K562 (cell line): ENCODE data around the gene DCTD. TPM values are rescaled to one million over a fixed set of nuclear protein-coding genes. Genes with fewer than 3 reads are reported as not detected.
A peak's percentile ranks its signal among the peaks of the same experiment; 100 is the strongest.

Experiments used
- ATAC-seq: fragments of 200-7000 bp; cut with Tn5 transposase; 3 replicates; pipeline ENCODE4 v1.9.1; 2020; ENCODE audit warnings: moderate library complexity
- BruUV-seq: library from RNA; stranded (reverse); fragments of 400-500 nt; replicated peaks from 2 replicates; lab custom pipeline; 2021; lab: Mats Ljungman, UMichigan
- CTCF ChIA-PET: fragments of 300-600 bp; formaldehyde crosslinking; extraction: SDS; loops from one replicate; lab custom pipeline; 2021; ENCODE audit warnings: low intra/inter-chr PET ratio; lab: Yijun Ruan, JAX
- POLR2A ChIA-PET: fragments of 300-600, 350-650 bp; sonication (Branson Sonifier 250); formaldehyde crosslinking; extraction: SDS; loops from one replicate; lab custom pipeline; 2021; ENCODE audit warnings: antibody characterized with exemption, inconsistent platforms; lab: Yijun Ruan, JAX
- DNase-seq, 4 experiments: peaks; one replicate each; pipeline versions ENCODE4 v3.0.0 to v3.0.0-alpha.2; 2011 to 2018; ENCODE audit warnings: low spot score in 3 of 4, mixed read lengths in 3 of 4; ENCODE audit errors: extremely low read depth in 1 of 4
- FAIRE-seq: peaks from 2 replicates; lab custom pipeline; 2011; peaks lifted over from hg19 to GRCh38; lab: Jason Lieb, UNC
- H2AFZ ChIP-seq: 2 replicates; pipeline ENCODE4 v1.6.0; 2011; ENCODE audit warnings: low read depth, low read length, control low read depth, inconsistent platforms
- H3K27ac ChIP-seq: fragments of 200-600 bp; 3 replicates; pipeline ENCODE4 v1.8.0; 2011; ENCODE audit warnings: low read depth, mild to moderate bottlenecking, control low read depth, inconsistent platforms, low read length, moderate library complexity, mixed read lengths; ENCODE audit errors: extremely low read depth
- H3K27me3 ChIP-seq, 2 experiments: fragments of 300-600 bp in 1 of 2; 2 replicates in 1 of 2; 3 replicates in 1 of 2; pipeline versions ENCODE4 v1.6.0 to v1.8.0; 2011; ENCODE audit warnings: inconsistent platforms in 2 of 2, low read length in 2 of 2, mild to moderate bottlenecking in 1 of 2, mixed read lengths in 1 of 2, moderate library complexity in 1 of 2; ENCODE audit not compliant: control insufficient read depth in 2 of 2, insufficient read depth in 2 of 2
- H3K36me3 ChIP-seq: fragments of 300-600 bp; 3 replicates; pipeline ENCODE4 v1.8.0; 2011; ENCODE audit warnings: mild to moderate bottlenecking, low read length, inconsistent platforms; ENCODE audit not compliant: control insufficient read depth, insufficient read depth
- H3K4me1 ChIP-seq, 2 experiments: fragments of 200-600 bp in 1 of 2; replicated peaks in 1 of 2; 2 replicates in 1 of 2; 3 replicates in 1 of 2; pipeline versions ENCODE4 v1.5.1 to v1.8.0; 2011; ENCODE audit warnings: inconsistent platforms in 2 of 2, low read length in 2 of 2, mild to moderate bottlenecking in 1 of 2, mixed read lengths in 1 of 2, moderate library complexity in 1 of 2; ENCODE audit not compliant: control insufficient read depth in 2 of 2, insufficient read depth in 2 of 2
- H3K4me2 ChIP-seq: 2 replicates; pipeline ENCODE4 v1.6.1; 2011; ENCODE audit warnings: low read length, control low read depth, inconsistent platforms, mixed read lengths; ENCODE audit not compliant: insufficient read depth
- H3K4me3 ChIP-seq: fragments of 200-600 bp; sonication (generic), shearing (Covaris generic); 2 replicates; pipeline ENCODE4 v1.5.1; 2016; ENCODE audit warnings: control low read depth, inconsistent platforms
- H3K79me2 ChIP-seq: fragments of 200-600 bp; 3 replicates; pipeline ENCODE4 v1.8.0; 2011; ENCODE audit warnings: low read length, inconsistent platforms; ENCODE audit not compliant: control insufficient read depth, insufficient read depth
- H3K9ac ChIP-seq, 2 experiments: 2 replicates each; pipeline versions ENCODE4 v1.6.0 to v1.6.1; 2011; ENCODE audit warnings: low read depth in 2 of 2, low read length in 2 of 2, control low read depth in 1 of 2, inconsistent platforms in 1 of 2, mild to moderate bottlenecking in 1 of 2, mixed read lengths in 1 of 2; ENCODE audit not compliant: insufficient read depth in 1 of 2
- H3K9me1 ChIP-seq: one replicate; pipeline ENCODE4 v1.6.0; 2011; ENCODE audit warnings: inconsistent platforms, mild to moderate bottlenecking, low read length, moderate library complexity; ENCODE audit not compliant: control insufficient read depth, insufficient read depth
- H3K9me3 ChIP-seq: replicated peaks from 2 replicates; pipeline ENCODE4 v1.5.1; 2011; ENCODE audit warnings: low read depth, low read length, inconsistent platforms; ENCODE audit not compliant: control insufficient read depth, insufficient read depth
- H4K20me1 ChIP-seq: replicated peaks from 2 replicates; pipeline ENCODE4 v1.6.1; 2011; ENCODE audit warnings: low read length, inconsistent platforms, mixed read lengths; ENCODE audit not compliant: control insufficient read depth, insufficient read depth
- BACH1 ChIP-seq: fragments of 200-800 bp; sonication (Bioruptor generic); IDR thresholded peaks from 2 replicates; pipeline ENCODE4 v1.6.1; 2016; ENCODE audit warnings: missing genetic modification characterization, missing compliant biosample characterization
- C11orf30 ChIP-seq: fragments of 450-650 bp; IDR thresholded peaks from 2 replicates; pipeline ENCODE4 v1.6.1; 2016; ENCODE audit warnings: low read depth, mild to moderate bottlenecking
- CBX3 ChIP-seq, 2 experiments: IDR thresholded peaks; 1 replicate in 1 of 2; 2 replicates in 1 of 2; pipeline ENCODE4 v1.6.1; 2012; ENCODE audit warnings: inconsistent platforms in 2 of 2, low read length in 2 of 2, borderline replicate concordance in 1 of 2, control low read depth in 1 of 2
- FOXA1 ChIP-seq: fragments of 450-650 bp; IDR thresholded peaks from 2 replicates; pipeline ENCODE4 v1.6.1; 2016; ENCODE audit warnings: mild to moderate bottlenecking, borderline replicate concordance
- MTF1 ChIP-seq: fragments of 250-450 bp; sonication (Bioruptor Pico); IDR thresholded peaks from 2 replicates; pipeline ENCODE4 v1.9.0; 2021; ENCODE audit warnings: moderate library complexity, mild to moderate bottlenecking, inconsistent platforms, borderline replicate concordance
- NFE2 ChIP-seq: IDR thresholded peaks from 2 replicates; pipeline ENCODE4 v1.6.1; 2014; ENCODE audit warnings: antibody characterized with exemption, low read depth
- RFX5 ChIP-seq: IDR thresholded peaks from 2 replicates; pipeline ENCODE4 v1.6.1; 2011; ENCODE audit warnings: low read depth, mild to moderate bottlenecking, improper control_type of control experiment, low read length
- SMAD1 ChIP-seq: fragments of 150-350 bp; IDR thresholded peaks from 2 replicates; pipeline ENCODE4 v1.6.1; 2014; ENCODE audit warnings: low read length, low read depth; ENCODE audit not compliant: partially characterized antibody
- SMAD2 ChIP-seq: fragments of 150-350 bp; IDR thresholded peaks from 2 replicates; pipeline ENCODE4 v1.6.1; 2014; ENCODE audit warnings: low read depth, mild to moderate bottlenecking, low read length
- SMAD3 ChIP-seq: fragments of 450-650 bp; formaldehyde crosslinking; conservative IDR thresholded peaks from 2 replicates; pipeline ENCODE4 v1.4.0; 2020; ENCODE audit warnings: mild to moderate bottlenecking
- SMARCC2 ChIP-seq: fragments of 450-650 bp; IDR thresholded peaks from 2 replicates; pipeline ENCODE4 v1.6.1; 2017; ENCODE audit warnings: antibody characterized with exemption, moderate library complexity, mild to moderate bottlenecking, low read depth
- ZBED1 ChIP-seq: IDR thresholded peaks from 2 replicates; pipeline ENCODE4 v1.6.1; 2014
- ZNF408 ChIP-seq: fragments of 250-450 bp; sonication (Bioruptor Pico); IDR thresholded peaks from 2 replicates; pipeline ENCODE4 v1.4.0; 2020; ENCODE audit warnings: low read depth, mild to moderate bottlenecking, moderate library complexity
- WGBS: fragments of 100-300 bp; shearing (Covaris generic); methylation state at CpG from one replicate; pipeline ENCODE4 v1.1.6; 2016; ENCODE audit warnings: low coverage, mixed read lengths; ENCODE audit not compliant: insufficient coverage; ENCODE audit errors: missing lambda C conversion rate; 5-methylcytosine and 5-hydroxymethylcytosine counted together
- in situ Hi-C: fragments of 300-500 bp; cut with MboI; formaldehyde crosslinking; loops from 4 replicates; pipeline ENCODE4 v1.15.0; 2018; ENCODE audit warnings: inconsistent platforms, mixed read lengths
- intact Hi-C: fragments of 100-400 bp; cut with micrococcal nuclease; formaldehyde crosslinking; loops from 2 replicates; pipeline ENCODE4 v1.14.2; 2022
- polyA plus RNA-seq, 8 experiments: library from polyadenylated mRNA; depleted of rRNA in 4 of 8; stranded (reverse) in 5 of 8; unstranded in 3 of 8; fragments of >200 nt; fragmentation: Nextera tagmentation in 2 of 8; fragmentation: Illumina TruSeq in 1 of 8; extraction: Ambion mirVana in 2 of 8; extraction: Trizol in 1 of 8; gene quantifications; 2 replicates each; pipeline versions ENCODE4 v1.2.1 to v1.2.3, GENCODE V29; 2011 to 2014; ENCODE audit warnings: inconsistent platforms in 1 of 8, missing spikeins in 1 of 8
- total RNA-seq, 7 experiments: library from RNA; depleted of rRNA in 6 of 7; stranded (reverse); fragments of >200 nt in 6 of 7; fragmentation: Illumina TruSeq in 2 of 7; extraction: Trizol in 2 of 7; gene quantifications; 2 replicates each; pipeline versions ENCODE4 v1.2.1 to v1.2.3, GENCODE V29; 2011 to 2021; ENCODE audit warnings: low replicate concordance in 1 of 7
- TF ChIP-seq, protein P1 (sequence below): fragments of 450-650 bp; formaldehyde crosslinking; IDR thresholded peaks from 2 replicates; pipeline ENCODE4 v1.4.0; 2020; ENCODE audit warnings: mild to moderate bottlenecking, mixed read lengths
- TF ChIP-seq, protein P2 (sequence below), 2 experiments: fragments of 450-650 bp in 1 of 2; sonication (generic) in 1 of 2; formaldehyde crosslinking; conservative IDR thresholded peaks; 2 replicates each; pipeline versions ENCODE4 v1.4.0 to v1.8.1; 2020 to 2022; ENCODE audit warnings: mild to moderate bottlenecking in 1 of 2, missing genetic modification reagents in 1 of 2

Gene DCTD
- total and polyA plus RNA-seq, 9 of the 15 experiments (the other 6 are each of a cell fraction or from before 2014, with no cell fraction given), result 38.7 to 114 (median 76.5) TPM

DNA sequence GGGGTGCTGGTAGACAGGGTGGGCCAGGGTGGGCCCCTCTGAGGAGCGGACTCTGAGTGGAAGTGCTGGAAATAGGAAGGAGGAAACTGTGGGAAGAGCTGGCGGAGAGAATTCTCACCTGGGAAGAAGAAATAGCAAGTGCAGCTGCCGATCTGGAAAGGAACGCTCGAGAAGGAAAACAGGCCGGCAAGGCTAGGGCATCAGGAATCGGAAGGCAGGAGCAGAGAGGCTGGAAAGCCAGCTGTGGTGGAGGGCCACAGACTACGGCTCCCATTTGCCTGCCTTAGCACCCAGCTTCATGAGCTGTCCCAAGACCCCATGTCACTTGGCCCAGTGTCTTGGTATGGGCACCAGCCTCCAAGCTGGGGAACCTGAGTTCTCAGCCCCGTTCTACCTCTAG, 37.3 kb downstream of the DCTD start:
- Histone ChIP-seq H3K36me3 (peaks cover 13% of the 10 kb centered on the region; the same call in 2 of the 3 replicates), H3K4me3 (no peak overlapping the region)
- TF ChIP-seq CBX3 (IDR thresholded peaks at IDR 0.05; ENCODE audit: borderline replicate concordance in 1 of 2, low read length in 2 of 2) (no peak), MTF1 (CRISPR knock-in tag) (no peak), ZBED1 (no peak), FOXA1 (no peak), ZNF408 (CRISPR knock-in tag) (no peak), SMAD2 (no peak), NFE2 (no peak), SMAD1 (no peak), RFX5 (no peak), SMAD3 (no peak), SMARCC2 (no peak), BACH1 (no peak), C11orf30 (no peak)
- TF ChIP-seq, protein P1, sequence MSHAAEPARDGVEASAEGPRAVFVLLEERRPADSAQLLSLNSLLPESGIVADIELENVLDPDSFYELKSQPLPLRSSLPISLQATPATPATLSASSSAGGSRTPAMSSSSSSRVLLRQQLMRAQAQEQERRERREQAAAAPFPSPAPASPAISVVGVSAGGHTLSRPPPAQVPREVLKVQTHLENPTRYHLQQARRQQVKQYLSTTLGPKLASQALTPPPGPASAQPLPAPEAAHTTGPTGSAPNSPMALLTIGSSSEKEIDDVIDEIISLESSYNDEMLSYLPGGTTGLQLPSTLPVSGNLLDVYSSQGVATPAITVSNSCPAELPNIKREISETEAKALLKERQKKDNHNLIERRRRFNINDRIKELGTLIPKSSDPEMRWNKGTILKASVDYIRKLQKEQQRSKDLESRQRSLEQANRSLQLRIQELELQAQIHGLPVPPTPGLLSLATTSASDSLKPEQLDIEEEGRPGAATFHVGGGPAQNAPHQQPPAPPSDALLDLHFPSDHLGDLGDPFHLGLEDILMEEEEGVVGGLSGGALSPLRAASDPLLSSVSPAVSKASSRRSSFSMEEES, result no peak
- TF ChIP-seq, protein P2, sequence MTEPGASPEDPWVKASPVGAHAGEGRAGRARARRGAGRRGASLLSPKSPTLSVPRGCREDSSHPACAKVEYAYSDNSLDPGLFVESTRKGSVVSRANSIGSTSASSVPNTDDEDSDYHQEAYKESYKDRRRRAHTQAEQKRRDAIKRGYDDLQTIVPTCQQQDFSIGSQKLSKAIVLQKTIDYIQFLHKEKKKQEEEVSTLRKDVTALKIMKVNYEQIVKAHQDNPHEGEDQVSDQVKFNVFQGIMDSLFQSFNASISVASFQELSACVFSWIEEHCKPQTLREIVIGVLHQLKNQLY (CRISPR knock-in tag; conservative IDR thresholded peaks at IDR 0.05), result no peak
- TF ChIP-seq, all 486 proteins: peak for 0
- Histone ChIP-seq H2AFZ (no peak overlapping the region), H3K9me3 (peaks cover 5% of the 10 kb centered on the region), H3K27ac (no peak overlapping the region), H4K20me1 (no peaks in the 10 kb centered on the region), H3K79me2 (no peaks in the 10 kb centered on the region), H3K27me3 (no peaks in the 10 kb centered on the region), H3K9ac (peak overlapping the region in 1 of 2 experiments; percentile 40; a peak in 2 of 4 replicates), H3K9me1 (no peaks in the 10 kb centered on the region), H3K4me1 (0 out of 5 replicates have a peak, but pooled peaks cover 0 to 3% of the 10 kb centered on the region in 2 experiments), H3K4me2 (no peak overlapping the region)
- ChIA-PET POLR2A (no interaction called here), CTCF (no interaction called here)
- in situ Hi-C loops, result no loop called here
- BruUV-seq, result no TSS peak
- no peak for FAIRE-seq
- intact Hi-C loops, result no loop called here
- 81% methylated on average over 4 of the region's 9 CpGs for WGBS
- ATAC-seq, result no peak; the same call in 2 of the 3 replicates
- no peak for DNase-seq
